ENCODE measurements around the gene FAM83G. TPM values are rescaled to one million over a fixed set of nuclear protein-coding genes. Genes with fewer than 3 reads are reported as not detected.
"Not testable (repeated sequence)": the region's sequence is repeated elsewhere in the genome, so short reads cannot be mapped to it uniquely, and the experiment has no call there.

Gene FAM83G
- total and polyA plus RNA-seq, 2 donors (not counting 1 experiment from before 2014, with no cell fraction given): 2.4 to 6.3 TPM

GRCh38 chr17:19022128-19022527 is 17.6 kb upstream of the FAM83G start:
- no peak overlapping the region for H3K27ac ChIP-seq (ENCODE audit: insufficient read depth, low read length)
- H3K4me2 ChIP-seq (ENCODE audit: extremely low read depth, insufficient read depth, low read length): no peak overlapping the region
- H3K4me1 ChIP-seq (ENCODE audit: control insufficient read depth, extremely low read depth, insufficient read depth, low read length): no peaks in the 10 kb centered on the region
- no peaks in the 10 kb centered on the region for H3K79me2 ChIP-seq (ENCODE audit: control insufficient read depth, insufficient read depth, low read length)
- no peaks in the 10 kb centered on the region for H3K9me3 ChIP-seq (ENCODE audit: control insufficient read depth, insufficient read depth, low read depth, low read length)
- no peaks in the 10 kb centered on the region for H3K36me3 ChIP-seq (ENCODE audit: control insufficient read depth, insufficient read depth, low read length)
- no peak overlapping the region for H3K9ac ChIP-seq (ENCODE audit: insufficient read depth, low read length)
- H3K4me3 ChIP-seq (replicated peaks in 1 of 4; ENCODE audit: control extremely low read depth in 1 of 4, insufficient read depth in 1 of 4, low read depth in 3 of 4, low read length in 4 of 4): no peak overlapping the region
- no peak for DNase-seq (ENCODE audit: low read depth in 2 of 2)
- no peaks in the 10 kb centered on the region for H4K20me1 ChIP-seq (ENCODE audit: control insufficient read depth, extremely low read depth, insufficient read depth, low read length)
- no peak overlapping the region for H2AFZ ChIP-seq (ENCODE audit: low read length)
- TF ChIP-seq EZH2 (IDR thresholded peaks at IDR 0.05; ENCODE audit: low read length, missing control alignments): no peak
- no peak for TF ChIP-seq CTCF (conservative IDR thresholded peaks at IDR 0.05 in 1 of 2, IDR thresholded peaks at IDR 0.05 in 1 of 2; ENCODE audit: low read depth in 1 of 2, low read length in 2 of 2)
- H3K27me3 ChIP-seq (ENCODE audit: control insufficient read depth, insufficient read depth, low read length): no peaks in the 10 kb centered on the region

GRCh38 chr17:19021622-19022083 is 17.1 kb upstream of the FAM83G start:
- Histone ChIP-seq H4K20me1 (ENCODE audit: control insufficient read depth, extremely low read depth, insufficient read depth, low read length) (no peaks in the 10 kb centered on the region), H3K9me3 (ENCODE audit: control insufficient read depth, insufficient read depth, low read depth, low read length) (no peaks in the 10 kb centered on the region), H3K4me1 (ENCODE audit: control insufficient read depth, extremely low read depth, insufficient read depth, low read length) (no peaks in the 10 kb centered on the region), H3K79me2 (ENCODE audit: control insufficient read depth, insufficient read depth, low read length) (no peaks in the 10 kb centered on the region), H3K4me2 (ENCODE audit: extremely low read depth, insufficient read depth, low read length) (no peak overlapping the region), H3K9ac (ENCODE audit: insufficient read depth, low read length) (no peak overlapping the region), H3K27me3 (ENCODE audit: control insufficient read depth, insufficient read depth, low read length) (no peaks in the 10 kb centered on the region), H3K27ac (ENCODE audit: insufficient read depth, low read length) (no peak overlapping the region), H3K4me3 (replicated peaks in 1 of 4; ENCODE audit: control extremely low read depth in 1 of 4, insufficient read depth in 1 of 4, low read depth in 3 of 4, low read length in 4 of 4) (no peak overlapping the region), H3K36me3 (ENCODE audit: control insufficient read depth, insufficient read depth, low read length) (no peaks in the 10 kb centered on the region), H2AFZ (ENCODE audit: low read length) (no peak overlapping the region)
- no peak for DNase-seq (ENCODE audit: low read depth in 2 of 2)
- TF ChIP-seq EZH2 (IDR thresholded peaks at IDR 0.05; ENCODE audit: low read length, missing control alignments) (no peak), CTCF (conservative IDR thresholded peaks at IDR 0.05 in 1 of 2, IDR thresholded peaks at IDR 0.05 in 1 of 2; ENCODE audit: low read depth in 1 of 2, low read length in 2 of 2) (no peak)

GRCh38 chr17:19021011-19021621 is 16.6 kb upstream of the FAM83G start:
- H3K4me1 ChIP-seq (ENCODE audit: control insufficient read depth, extremely low read depth, insufficient read depth, low read length); H3K27me3 ChIP-seq (ENCODE audit: control insufficient read depth, insufficient read depth, low read length); H3K9ac ChIP-seq (ENCODE audit: insufficient read depth, low read length); H3K9me3 ChIP-seq (ENCODE audit: control insufficient read depth, insufficient read depth, low read depth, low read length); H2AFZ ChIP-seq (ENCODE audit: low read length); DNase-seq (ENCODE audit: low read depth in 2 of 2); H3K27ac ChIP-seq (ENCODE audit: insufficient read depth, low read length); H3K79me2 ChIP-seq (ENCODE audit: control insufficient read depth, insufficient read depth, low read length); H4K20me1 ChIP-seq (ENCODE audit: control insufficient read depth, extremely low read depth, insufficient read depth, low read length); H3K36me3 ChIP-seq (ENCODE audit: control insufficient read depth, insufficient read depth, low read length); H3K4me2 ChIP-seq (ENCODE audit: extremely low read depth, insufficient read depth, low read length); H3K4me3 ChIP-seq (replicated peaks in 1 of 4; ENCODE audit: control extremely low read depth in 1 of 4, insufficient read depth in 1 of 4, low read depth in 3 of 4, low read length in 4 of 4): not testable (repeated sequence)

Data from fibroblast of lung (primary cell).